Measurements from ENCODE around the gene MYL7. TPM values are rescaled to one million over a fixed set of nuclear protein-coding genes. Genes with fewer than 3 reads are reported as not detected.

MYL7 gene
- polyA plus RNA-seq, 3 donors = not detected

GRCh38 chr7:44134943-44135628 lies 6.0 kb downstream of the MYL7 start:
- Histone ChIP-seq H3K9me3 (replicated peaks in 1 of 2; ENCODE audit: control insufficient read depth in 1 of 2, insufficient read depth in 1 of 2, low read length in 2 of 2) (no peaks in the 10 kb centered on the region), H2AFZ (ENCODE audit: insufficient read depth, low read depth, low read length, poor library complexity, severe bottlenecking) (no peak overlapping the region), H3K4me3 (replicated peaks in 1 of 3; ENCODE audit: low read depth in 2 of 3, low read length in 3 of 3) (no peak overlapping the region), H3K36me3 (replicated peaks in 1 of 2; ENCODE audit: control insufficient read depth in 1 of 2, insufficient read depth in 2 of 2, low read length in 2 of 2) (no peaks in the 10 kb centered on the region), H3K9ac (ENCODE audit: insufficient read depth, low read length, poor library complexity, severe bottlenecking) (no peak overlapping the region), H3K4me2 (replicated peaks; ENCODE audit: extremely low read depth, low read length, poor library complexity, severe bottlenecking) (no peak overlapping the region), H3K79me2 (ENCODE audit: insufficient read depth, low read length) (no peaks in the 10 kb centered on the region), H3K4me1 (ENCODE audit: control insufficient read depth in 1 of 2, insufficient read depth in 2 of 2, low read length in 2 of 2) (no peaks in the 10 kb centered on the region), H4K20me1 (ENCODE audit: insufficient read depth, low read length) (no peaks in the 10 kb centered on the region), H3K27me3 (ENCODE audit: control insufficient read depth in 2 of 2, insufficient read depth in 2 of 2, low read length in 2 of 2) (no peaks in the 10 kb centered on the region), H3K27ac (ENCODE audit: low read depth in 1 of 2, low read length in 2 of 2) (no peak overlapping the region)
- TF ChIP-seq CTCF (IDR thresholded peaks at IDR 0.05) = no peak
- Mint-ChIP-seq H3K9me3 (peaks cover 0 to 2% (median 0%) of the 10 kb centered on the region in 7 donors), H3K27ac (no peak overlapping the region), H3K36me3 (no peaks in the 10 kb centered on the region), H3K27me3 (ENCODE audit: low read depth in 3 of 3) (peaks cover 3 to 10% (median 3%) of the 10 kb centered on the region in 3 donors), H3K4me3 (no peak overlapping the region), H3K4me1 (no peaks in the 10 kb centered on the region)
- DNase-seq = no peak
- 88% methylated on average over 1 of the region's 4 CpGs for WGBS (ENCODE audit: insufficient coverage)
- intact Hi-C loops (cut with micrococcal nuclease) = loop anchor here in 1 of 2 donors (10.0 kb wide), 1 partner anchor 60 kb away; no protein-coding TSS in a partner anchor

GRCh38 chr7:44133295-44133694 lies 7.8 kb downstream of the MYL7 start:
- no peak overlapping the region for H3K4me2 ChIP-seq (replicated peaks; ENCODE audit: extremely low read depth, low read length, poor library complexity, severe bottlenecking)
- Mint-ChIP-seq H3K4me1 (no peaks in the 10 kb centered on the region), H3K27ac (no peak overlapping the region), H3K27me3 (ENCODE audit: low read depth in 3 of 3) (peaks cover 3 to 7% (median 3%) of the 10 kb centered on the region in 3 donors), H3K9me3 (peaks cover 0 to 2% (median 0%) of the 10 kb centered on the region in 7 donors), H3K4me3 (no peak overlapping the region), H3K36me3 (no peaks in the 10 kb centered on the region)
- H3K27me3 ChIP-seq (ENCODE audit: control insufficient read depth in 2 of 2, insufficient read depth in 2 of 2, low read length in 2 of 2) = no peaks in the 10 kb centered on the region
- no peak for TF ChIP-seq CTCF (IDR thresholded peaks at IDR 0.05)
- no peak overlapping the region for H2AFZ ChIP-seq (ENCODE audit: insufficient read depth, low read depth, low read length, poor library complexity, severe bottlenecking)
- no peak overlapping the region for H3K27ac ChIP-seq (ENCODE audit: low read depth in 1 of 2, low read length in 2 of 2)
- DNase-seq = no peak
- H3K4me1 ChIP-seq (ENCODE audit: control insufficient read depth in 1 of 2, insufficient read depth in 2 of 2, low read length in 2 of 2) = no peaks in the 10 kb centered on the region
- H3K79me2 ChIP-seq (ENCODE audit: insufficient read depth, low read length) = no peaks in the 10 kb centered on the region
- H4K20me1 ChIP-seq (ENCODE audit: insufficient read depth, low read length) = no peaks in the 10 kb centered on the region
- no peaks in the 10 kb centered on the region for H3K36me3 ChIP-seq (replicated peaks in 1 of 2; ENCODE audit: control insufficient read depth in 1 of 2, insufficient read depth in 2 of 2, low read length in 2 of 2)
- no peak overlapping the region for H3K9ac ChIP-seq (ENCODE audit: insufficient read depth, low read length, poor library complexity, severe bottlenecking)
- 100% methylated on average over 1 of the region's 3 CpGs for WGBS (ENCODE audit: insufficient coverage)
- H3K9me3 ChIP-seq (replicated peaks in 1 of 2; ENCODE audit: control insufficient read depth in 1 of 2, insufficient read depth in 1 of 2, low read length in 2 of 2) = no peaks in the 10 kb centered on the region
- intact Hi-C loops (cut with micrococcal nuclease) = loop anchor here in 1 of 2 donors (10.0 kb wide), 1 partner anchor 62 kb away; no protein-coding TSS in a partner anchor
- no peak overlapping the region for H3K4me3 ChIP-seq (replicated peaks in 1 of 3; ENCODE audit: low read depth in 2 of 3, low read length in 3 of 3)
